ENCODE measurements around the gene BCL7A.

- TF ChIP-seq CTCF (IDR thresholded peaks at IDR 0.05) (no peak), POLR2AphosphoS5 (IDR thresholded peaks at IDR 0.05) (peak in 1 of 3 donors; percentile 38), POLR2A (IDR thresholded peaks at IDR 0.05) (peak; percentile 18)
Measured at GRCh38 chr12:122023339-122024131, 1.9 kb downstream of the BCL7A start.

Measured in transverse colon (tissue), 4 donors.